PC-9 (cell line): ENCODE data around the gene TMIGD2. TPM values are rescaled to one million over a fixed set of nuclear protein-coding genes. Genes with fewer than 3 reads are reported as not detected.

Source experiments
- BruUV-seq: library from RNA; stranded (reverse); fragments of 400-500 nt; replicated peaks from 2 replicates; lab custom pipeline; 2021; lab: Mats Ljungman, UMichigan
- CTCF ChIA-PET: fragments of 300-600 bp; sonication (Branson Sonifier 250); formaldehyde crosslinking; loops from one replicate; lab custom pipeline; 2022; ENCODE audit warnings: antibody characterized with exemption; lab: Charles Lee
- POLR2A ChIA-PET: fragments of 300-600 bp; sonication (Branson Sonifier 250); formaldehyde crosslinking; loops from one replicate; lab custom pipeline; 2022; ENCODE audit warnings: antibody characterized with exemption; ENCODE audit not compliant: unreplicated experiment; lab: Charles Lee
- DNase-seq, 2 experiments: peaks; one replicate each; pipeline versions ENCODE4 v3.0.0 to v3.0.0-alpha.2; 2015 to 2022; ENCODE audit warnings: mixed read lengths in 1 of 2
- H2AFZ ChIP-seq: fragments of 200-600 bp; sonication (generic); 2 replicates; pipeline ENCODE4 v1.8.1; 2017; ENCODE audit warnings: antibody characterized with exemption
- H3F3A ChIP-seq: fragments of 200-600 bp; sonication (generic); 2 replicates; pipeline ENCODE4 v1.8.1; 2017; ENCODE audit warnings: antibody characterized with exemption, mild to moderate bottlenecking, low read depth; ENCODE audit not compliant: insufficient read depth
- H3K27ac ChIP-seq: fragments of 200-600 bp; sonication (generic); 2 replicates; pipeline ENCODE4 v1.6.1; 2016; ENCODE audit warnings: mixed run types
- H3K27me3 ChIP-seq: fragments of 200-600 bp; sonication (generic); 2 replicates; pipeline ENCODE4 v1.6.1; 2016; ENCODE audit warnings: low read depth, mixed run types; ENCODE audit not compliant: insufficient read depth
- H3K36me3 ChIP-seq: fragments of 200-600 bp; sonication (generic); 2 replicates; pipeline ENCODE4 v1.6.1; 2016; ENCODE audit warnings: low read depth, mixed run types
- H3K4me1 ChIP-seq: fragments of 200-600 bp; sonication (generic); replicated peaks from 2 replicates; pipeline ENCODE4 v1.6.1; 2016; ENCODE audit warnings: mixed run types; ENCODE audit not compliant: insufficient read depth
- H3K4me2 ChIP-seq: fragments of 200-600 bp; sonication (generic); 2 replicates; pipeline ENCODE4 v1.6.1; 2017; ENCODE audit warnings: mixed run types
- H3K4me3 ChIP-seq: fragments of 200-600 bp; sonication (generic); 2 replicates; pipeline ENCODE4 v1.6.1; 2016; ENCODE audit warnings: mixed run types
- H3K79me2 ChIP-seq: fragments of 200-600 bp; sonication (generic); 2 replicates; pipeline ENCODE4 v1.6.1; 2017; ENCODE audit warnings: low read depth, mixed run types
- H3K9me2 ChIP-seq: fragments of 200-600 bp; sonication (generic); 2 replicates; pipeline ENCODE4 v1.8.1; 2017; ENCODE audit warnings: mild to moderate bottlenecking; ENCODE audit not compliant: insufficient read depth
- H3K9me3 ChIP-seq: fragments of 200-600 bp; sonication (generic); 2 replicates; pipeline ENCODE4 v1.8.1; 2016; ENCODE audit warnings: low read depth; ENCODE audit not compliant: insufficient read depth
- H4K20me1 ChIP-seq: fragments of 200-600 bp; sonication (generic); 2 replicates; pipeline ENCODE4 v1.8.1; 2017; ENCODE audit not compliant: insufficient read depth
- CTCF ChIP-seq: fragments of 200-600 bp; sonication (generic); conservative IDR thresholded peaks from 2 replicates; pipeline ENCODE4 v1.6.1; 2017; ENCODE audit warnings: mixed run types, antibody characterized with exemption, mild to moderate bottlenecking, moderate library complexity
- EZH2 ChIP-seq: fragments of 200-600 bp; sonication (generic); IDR thresholded peaks from 2 replicates; pipeline ENCODE4 v1.8.0; 2017; ENCODE audit warnings: antibody characterized with exemption, low read depth
- intact Hi-C: fragments of 100-400 bp; cut with micrococcal nuclease; formaldehyde crosslinking; loops from one replicate; pipeline ENCODE4 v1.10.0; 2022; ENCODE audit not compliant: unreplicated experiment
- total RNA-seq: library from RNA; stranded (reverse); gene quantifications from 2 replicates; pipeline ENCODE4 v1.2.3, GENCODE V29; 2021

Gene TMIGD2
- total RNA-seq, 1 experiment from 2014 or later: not detected

GRCh38 chr19:4304538-4305256 lies 2.5 kb upstream of the TMIGD2 start, which contains the start of gene FSD1:
Gene FSD1 (plus strand): TSS chr19:4304598. CDS start chr19:4304747, 149 bp downstream.
- Histone ChIP-seq H2AFZ (no peak within 1 kb of the TSS), H3K27ac (no peak within 1 kb of the TSS), H3K27me3 (no peaks in the 10 kb centered on the region), H3F3A (peaks cover 6% of the 10 kb centered on the region; the same call in 1 of the 2 replicates), H3K36me3 (no peaks in the 10 kb centered on the region), H3K4me2 (no peak within 1 kb of the TSS), H3K9me2 (no peaks in the 10 kb centered on the region), H3K4me1 (no peaks in the 10 kb centered on the region), H3K4me3 (no peak within 1 kb of the TSS), H4K20me1 (no peaks in the 10 kb centered on the region), H3K79me2 (no peaks in the 10 kb centered on the region), H3K9me3 (no peaks in the 10 kb centered on the region)
- ChIA-PET POLR2A (interaction anchor here (0.6 kb wide), 1 partner anchor 334 kb away, joined by 7 read pairs; the partner anchor contains the start of gene DAPK3), CTCF (no interaction called here)
- TF ChIP-seq CTCF (no peak), EZH2 (no peak)
- no TSS peak for BruUV-seq
- DNase-seq: no peak
- intact Hi-C loops: no loop called here

GRCh38 chr19:4303819-4304537 lies 1.8 kb upstream of the TMIGD2 start:
- Histone ChIP-seq H3K79me2 (no peaks in the 10 kb centered on the region), H4K20me1 (no peaks in the 10 kb centered on the region), H3K9me2 (no peaks in the 10 kb centered on the region), H3K9me3 (no peaks in the 10 kb centered on the region), H3K4me2 (no peak overlapping the region), H3F3A (peaks cover under 1% of the 10 kb centered on the region; the same call in 1 of the 2 replicates), H3K27ac (no peak overlapping the region), H2AFZ (no peak overlapping the region), H3K4me3 (no peak overlapping the region), H3K36me3 (no peaks in the 10 kb centered on the region), H3K27me3 (no peaks in the 10 kb centered on the region), H3K4me1 (no peaks in the 10 kb centered on the region)
- intact Hi-C loops: no loop called here
- ChIA-PET POLR2A (no interaction called here), CTCF (no interaction called here)
- no peak for DNase-seq
- no peak for TF ChIP-seq EZH2
- no peak for TF ChIP-seq CTCF
- BruUV-seq: no TSS peak

GRCh38 chr19:4301590-4302242 lies 473 bp downstream of the TMIGD2 start:
- Histone ChIP-seq H3K27me3 (no peaks in the 10 kb centered on the region), H3K4me2 (peak overlapping the region; percentile 2; the same call in 1 of the 2 replicates), H4K20me1 (no peaks in the 10 kb centered on the region), H3K4me1 (no peaks in the 10 kb centered on the region), H3K36me3 (no peaks in the 10 kb centered on the region), H3F3A (no peaks in the 10 kb centered on the region; the same call in 1 of the 2 replicates), H3K9me3 (no peaks in the 10 kb centered on the region), H3K27ac (no peak overlapping the region), H3K9me2 (no peaks in the 10 kb centered on the region), H2AFZ (no peak overlapping the region), H3K79me2 (no peaks in the 10 kb centered on the region), H3K4me3 (no peak overlapping the region)
- DNase-seq: no peak
- TF ChIP-seq CTCF (no peak), EZH2 (no peak)
- CTCF ChIA-PET: no interaction called here
- POLR2A ChIA-PET: interaction anchor here (0.6 kb wide), 1 partner anchor 89 kb away, joined by 3 read pairs; no protein-coding TSS in a partner anchor
- intact Hi-C loops: no loop called here
- no TSS peak for BruUV-seq
